ENCODE data around the gene OXER1. TPM values are rescaled to one million over a fixed set of nuclear protein-coding genes. Genes with fewer than 3 reads are reported as not detected.

Gene OXER1
- total RNA-seq, 2 experiments from 2014 or later, result 0.40 TPM; not detected in 1

DNA sequence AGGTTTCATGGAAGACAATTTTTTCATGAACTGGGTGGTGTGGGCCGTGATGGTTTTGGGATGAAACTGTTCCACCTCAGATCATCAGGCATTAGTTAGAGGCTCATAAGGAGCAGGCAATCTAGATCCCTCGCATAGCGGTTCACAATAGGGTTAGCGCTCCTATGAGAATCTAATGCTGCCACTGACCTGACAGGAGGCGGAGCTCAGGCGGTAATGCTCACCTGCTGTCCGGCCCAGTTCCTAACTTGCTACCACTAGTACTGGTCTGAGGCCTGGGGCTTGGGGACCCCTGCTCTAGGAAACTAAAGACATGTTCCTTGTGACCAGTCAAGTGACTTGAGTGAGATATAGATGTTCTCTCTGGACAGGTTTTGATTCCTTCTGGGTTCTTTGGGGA, 49.2 kb downstream of the OXER1 start:
- Mint-ChIP-seq H3K36me3 (ENCODE audit: low read depth) (no peaks in the 10 kb centered on the region), H3K4me1 (ENCODE audit: low read depth) (no peaks in the 10 kb centered on the region), H3K9me3 (no peaks in the 10 kb centered on the region), H3K27ac (no peak overlapping the region), H3K27me3 (no peaks in the 10 kb centered on the region), H3K4me3 (no peak overlapping the region)
- ChIA-PET POLR2A (no interaction called here), CTCF (no interaction called here)
- intact Hi-C loops (cut with micrococcal nuclease), result no loop called here
- TF ChIP-seq, protein P1, sequence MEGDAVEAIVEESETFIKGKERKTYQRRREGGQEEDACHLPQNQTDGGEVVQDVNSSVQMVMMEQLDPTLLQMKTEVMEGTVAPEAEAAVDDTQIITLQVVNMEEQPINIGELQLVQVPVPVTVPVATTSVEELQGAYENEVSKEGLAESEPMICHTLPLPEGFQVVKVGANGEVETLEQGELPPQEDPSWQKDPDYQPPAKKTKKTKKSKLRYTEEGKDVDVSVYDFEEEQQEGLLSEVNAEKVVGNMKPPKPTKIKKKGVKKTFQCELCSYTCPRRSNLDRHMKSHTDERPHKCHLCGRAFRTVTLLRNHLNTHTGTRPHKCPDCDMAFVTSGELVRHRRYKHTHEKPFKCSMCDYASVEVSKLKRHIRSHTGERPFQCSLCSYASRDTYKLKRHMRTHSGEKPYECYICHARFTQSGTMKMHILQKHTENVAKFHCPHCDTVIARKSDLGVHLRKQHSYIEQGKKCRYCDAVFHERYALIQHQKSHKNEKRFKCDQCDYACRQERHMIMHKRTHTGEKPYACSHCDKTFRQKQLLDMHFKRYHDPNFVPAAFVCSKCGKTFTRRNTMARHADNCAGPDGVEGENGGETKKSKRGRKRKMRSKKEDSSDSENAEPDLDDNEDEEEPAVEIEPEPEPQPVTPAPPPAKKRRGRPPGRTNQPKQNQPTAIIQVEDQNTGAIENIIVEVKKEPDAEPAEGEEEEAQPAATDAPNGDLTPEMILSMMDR (IDR thresholded peaks at IDR 0.05), result no peak
- DNase-seq, result no peak
- ATAC-seq, result no peak

DNA sequence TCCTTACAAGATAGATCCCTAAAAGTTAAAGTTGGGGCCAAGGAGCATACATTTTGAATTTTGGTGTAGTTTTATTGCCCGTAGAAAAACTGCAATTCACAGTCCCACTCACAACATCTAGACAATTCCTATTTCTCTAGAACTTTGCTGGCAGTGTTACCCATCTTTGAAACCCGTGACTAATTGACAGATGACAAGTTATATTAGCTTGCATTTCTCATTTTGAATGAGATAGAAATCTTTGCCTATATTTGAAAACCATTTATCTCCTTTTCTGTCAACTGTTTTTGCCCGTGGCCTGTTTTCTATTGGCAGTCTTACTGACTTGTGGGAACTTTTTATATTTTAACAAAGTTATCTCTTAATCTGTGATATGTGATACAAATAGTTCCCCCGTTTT, 50.0 kb downstream of the OXER1 start:
- H3K9me3 Mint-ChIP-seq, result no peaks in the 10 kb centered on the region
- no peaks in the 10 kb centered on the region for H3K27me3 Mint-ChIP-seq
- no peak for DNase-seq
- peaks cover 2% of the 10 kb centered on the region for H3K36me3 Mint-ChIP-seq (ENCODE audit: low read depth)
- TF ChIP-seq, protein P1 (IDR thresholded peaks at IDR 0.05), result no peak
- ATAC-seq, result no peak
- no peak overlapping the region for H3K27ac Mint-ChIP-seq
- intact Hi-C loops (cut with micrococcal nuclease), result no loop called here
- H3K4me1 Mint-ChIP-seq (ENCODE audit: low read depth), result no peaks in the 10 kb centered on the region
- H3K4me3 Mint-ChIP-seq, result no peak overlapping the region
- ChIA-PET POLR2A (no interaction called here), CTCF (no interaction called here)

DNA sequence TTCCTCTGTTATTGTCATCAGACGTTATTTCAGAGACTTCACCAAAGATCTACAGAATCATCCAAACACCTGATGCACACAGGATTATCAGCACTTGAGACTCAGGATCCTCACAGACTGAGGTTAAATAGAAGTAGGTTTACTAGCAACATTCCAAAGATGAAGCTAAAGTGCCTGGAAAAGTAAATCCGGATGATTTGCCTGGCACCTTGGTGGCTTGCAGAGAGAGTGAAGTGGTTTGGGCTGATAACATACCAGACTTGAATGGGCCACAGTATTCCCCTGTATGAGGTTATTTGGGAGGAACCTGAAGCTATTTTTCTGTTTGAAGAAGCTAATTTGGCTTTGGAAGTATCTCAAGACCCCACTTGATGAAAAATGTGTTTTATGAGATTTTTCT, 51.0 kb downstream of the OXER1 start:
- H3K9me3 Mint-ChIP-seq, result no peaks in the 10 kb centered on the region
- H3K27me3 Mint-ChIP-seq, result no peaks in the 10 kb centered on the region
- POLR2A ChIA-PET, result no interaction called here
- intact Hi-C loops (cut with micrococcal nuclease), result no loop called here
- H3K27ac Mint-ChIP-seq, result no peak overlapping the region
- H3K36me3 Mint-ChIP-seq (ENCODE audit: low read depth), result peaks cover 2% of the 10 kb centered on the region
- ATAC-seq (no peak), DNase-seq (no peak)
- no peaks in the 10 kb centered on the region for H3K4me1 Mint-ChIP-seq (ENCODE audit: low read depth)
- TF ChIP-seq, protein P1 (IDR thresholded peaks at IDR 0.05), result no peak
- CTCF ChIA-PET, result interaction anchor here (0.7 to 1.1 kb wide), 2 partner anchors 32 to 39 kb away, joined by 3 read pairs; no protein-coding TSS in a partner anchor
- H3K4me3 Mint-ChIP-seq, result no peak overlapping the region

Other genes with a start within 250 kb of the OXER1 start
- gene MTA3, start 195.5 kb downstream of the OXER1 start, total RNA-seq, result 10 to 100 TPM; 32.6 to 35.9 TPM
- 1 to 10 TPM in 1 of 2 experiments, under 1 TPM in 1; 0.63 to 1.0 TPM for gene HAAO, start 28.4 kb upstream of the OXER1 start, total RNA-seq